Right ventricle myocardium superior (tissue), 1 donor: ENCODE measurements around the gene WASL. TPM values are rescaled to one million over a fixed set of nuclear protein-coding genes. Genes with fewer than 3 reads are reported as not detected.

Source experiments
- total RNA-seq: library from RNA; stranded (reverse); fragmentation: NEBNext Ultra II Directional; extraction: Animal tissue kit (Norgen Biotek cat#: 25700); gene quantifications from one replicate; pipeline ENCODE4 v1.2.1, GENCODE V29; 2021
- donor health status: DM: no; HTN: yes; CAD: no; lungs with severe emphysema.

Gene WASL
- total RNA-seq, 1 donor from 2014 or later: 25.7 TPM

Other genes with a start within 250 kb of the WASL start
- gene IQUB, start 214.4 kb downstream of the WASL start, total RNA-seq: 0.30 TPM
- 322 TPM for gene NDUFA5, start 191.2 kb downstream of the WASL start, total RNA-seq
- 78.6 TPM for gene ASB15, start 147.2 kb downstream of the WASL start, total RNA-seq
- 511 TPM for gene LMOD2, start 93.1 kb downstream of the WASL start, total RNA-seq
- not detected for gene HYAL4, start 96.2 kb upstream of the WASL start, total RNA-seq
- not detected for gene SPAM1, start 176.2 kb upstream of the WASL start, total RNA-seq